Osteoblast (primary cell): ENCODE data around the gene FBXW12. TPM values are rescaled to one million over a fixed set of nuclear protein-coding genes. Genes with fewer than 3 reads are reported as not detected.

Experiments
- DNase-seq: peaks from one replicate; pipeline ENCODE4 v3.0.0; 2011; ENCODE audit warnings: low spot score, mixed read lengths; ENCODE audit not compliant: insufficient read length; ENCODE audit errors: missing footprints
- H2AFZ ChIP-seq: 2 replicates; pipeline ENCODE4 v1.6.0; 2011; ENCODE audit warnings: mild to moderate bottlenecking, low read length
- H3K27ac ChIP-seq: 2 replicates; pipeline ENCODE4 v1.5.1; 2011; ENCODE audit warnings: mild to moderate bottlenecking, low read depth, low read length, moderate library complexity
- H3K27me3 ChIP-seq: 2 replicates; pipeline ENCODE4 v1.6.0; 2012; ENCODE audit warnings: mild to moderate bottlenecking, control low read depth, inconsistent platforms, low read length, moderate library complexity; ENCODE audit not compliant: insufficient read depth
- H3K36me3 ChIP-seq: 2 replicates; pipeline ENCODE4 v1.5.1; 2011; ENCODE audit warnings: mild to moderate bottlenecking, low read length, control low read depth, moderate library complexity; ENCODE audit not compliant: insufficient read depth
- H3K4me1 ChIP-seq: 2 replicates; pipeline ENCODE4 v1.5.1; 2011; ENCODE audit warnings: mild to moderate bottlenecking, low read length, control low read depth, moderate library complexity; ENCODE audit not compliant: insufficient read depth
- H3K4me2 ChIP-seq: 2 replicates; pipeline ENCODE4 v1.6.0; 2011; ENCODE audit warnings: mild to moderate bottlenecking, low read length; ENCODE audit not compliant: insufficient read depth
- H3K4me3 ChIP-seq: fragments of 200-600 bp; sonication (generic); 3 replicates; pipeline ENCODE4 v1.5.1; 2012; ENCODE audit warnings: mild to moderate bottlenecking, low read length, inconsistent platforms; ENCODE audit not compliant: insufficient read depth
- H3K79me2 ChIP-seq: 2 replicates; pipeline ENCODE4 v1.6.0; 2012; ENCODE audit warnings: mild to moderate bottlenecking, low read length, control low read depth, inconsistent platforms; ENCODE audit not compliant: insufficient read depth
- H3K9me3 ChIP-seq: 2 replicates; pipeline ENCODE4 v1.5.1; 2011; ENCODE audit warnings: low read depth, low read length, control low read depth
- H4K20me1 ChIP-seq: 2 replicates; pipeline ENCODE4 v1.6.0; 2012; ENCODE audit warnings: mild to moderate bottlenecking, low read length, control low read depth; ENCODE audit not compliant: insufficient read depth
- total RNA-seq: library from RNA; depleted of rRNA; stranded (reverse); fragments of >200 nt; gene quantifications from 2 replicates; pipeline ENCODE4 v1.2.3, GENCODE V29; 2012
- TF ChIP-seq, protein P1 (sequence below): IDR thresholded peaks from 2 replicates; pipeline ENCODE4 v1.5.1; 2011; ENCODE audit warnings: mild to moderate bottlenecking, low read depth, low read length, moderate library complexity; ENCODE audit errors: extremely low read depth

FBXW12 gene
- total RNA-seq, 1 donor, result not detected

DNA sequence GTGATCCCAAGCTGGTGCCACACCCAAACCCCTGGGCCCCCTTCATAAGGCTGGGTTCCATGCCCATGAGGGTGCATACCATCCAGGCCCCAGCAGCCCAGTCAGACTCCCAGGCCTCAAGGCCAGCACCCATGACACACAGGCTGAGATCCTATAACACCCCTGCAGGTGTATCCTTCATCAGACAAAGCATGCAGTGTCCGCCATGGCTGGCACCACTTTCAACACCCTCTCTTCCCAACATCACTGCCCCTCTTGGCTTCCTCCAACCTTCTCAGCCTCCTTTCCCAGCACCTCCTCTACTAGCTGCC lies 64.4 kb downstream of the FBXW12 start:
- H3K4me1 ChIP-seq, result peaks cover 19% of the 10 kb centered on the region
- peak; percentile 53 for DNase-seq
- TF ChIP-seq, protein P1, sequence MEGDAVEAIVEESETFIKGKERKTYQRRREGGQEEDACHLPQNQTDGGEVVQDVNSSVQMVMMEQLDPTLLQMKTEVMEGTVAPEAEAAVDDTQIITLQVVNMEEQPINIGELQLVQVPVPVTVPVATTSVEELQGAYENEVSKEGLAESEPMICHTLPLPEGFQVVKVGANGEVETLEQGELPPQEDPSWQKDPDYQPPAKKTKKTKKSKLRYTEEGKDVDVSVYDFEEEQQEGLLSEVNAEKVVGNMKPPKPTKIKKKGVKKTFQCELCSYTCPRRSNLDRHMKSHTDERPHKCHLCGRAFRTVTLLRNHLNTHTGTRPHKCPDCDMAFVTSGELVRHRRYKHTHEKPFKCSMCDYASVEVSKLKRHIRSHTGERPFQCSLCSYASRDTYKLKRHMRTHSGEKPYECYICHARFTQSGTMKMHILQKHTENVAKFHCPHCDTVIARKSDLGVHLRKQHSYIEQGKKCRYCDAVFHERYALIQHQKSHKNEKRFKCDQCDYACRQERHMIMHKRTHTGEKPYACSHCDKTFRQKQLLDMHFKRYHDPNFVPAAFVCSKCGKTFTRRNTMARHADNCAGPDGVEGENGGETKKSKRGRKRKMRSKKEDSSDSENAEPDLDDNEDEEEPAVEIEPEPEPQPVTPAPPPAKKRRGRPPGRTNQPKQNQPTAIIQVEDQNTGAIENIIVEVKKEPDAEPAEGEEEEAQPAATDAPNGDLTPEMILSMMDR, result no peak
- no peaks in the 10 kb centered on the region for H3K9me3 ChIP-seq
- H3K4me2 ChIP-seq, result no peak overlapping the region
- no peak overlapping the region for H2AFZ ChIP-seq
- H3K36me3 ChIP-seq, result peaks cover 23% of the 10 kb centered on the region
- no peak overlapping the region for H3K27ac ChIP-seq
- no peak overlapping the region for H3K4me3 ChIP-seq
- H4K20me1 ChIP-seq, result peaks cover 5% of the 10 kb centered on the region
- H3K27me3 ChIP-seq, result no peaks in the 10 kb centered on the region
- peaks cover 30% of the 10 kb centered on the region for H3K79me2 ChIP-seq

DNA sequence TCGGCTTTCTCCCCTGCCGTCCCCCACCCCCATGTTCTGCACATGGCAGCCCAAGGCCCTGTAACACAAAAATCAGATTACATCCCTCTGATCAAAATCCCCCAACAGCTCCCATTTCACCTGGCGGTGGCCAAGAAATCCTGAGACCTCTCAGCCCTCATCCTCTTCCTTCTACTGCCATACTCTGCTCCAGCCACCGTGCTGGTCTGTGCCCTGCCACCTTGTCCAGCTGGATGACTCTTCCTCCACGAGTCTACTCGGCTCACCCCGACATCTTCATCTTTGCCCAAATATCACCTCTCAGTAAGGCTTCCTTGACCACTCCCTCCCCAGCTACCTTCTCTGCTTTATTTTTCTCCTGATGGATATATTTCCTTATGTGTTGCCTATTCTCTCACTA lies 64.8 kb downstream of the FBXW12 start:
- H3K79me2 ChIP-seq, result peaks cover 35% of the 10 kb centered on the region
- H3K4me1 ChIP-seq, result peaks cover 23% of the 10 kb centered on the region
- no peaks in the 10 kb centered on the region for H3K9me3 ChIP-seq
- H3K4me2 ChIP-seq, result no peak overlapping the region
- H3K27me3 ChIP-seq, result no peaks in the 10 kb centered on the region
- peak; percentile 38 for DNase-seq
- H3K27ac ChIP-seq, result no peak overlapping the region
- H2AFZ ChIP-seq, result no peak overlapping the region
- H3K36me3 ChIP-seq, result peaks cover 27% of the 10 kb centered on the region
- no peak overlapping the region for H3K4me3 ChIP-seq
- peaks cover 9% of the 10 kb centered on the region for H4K20me1 ChIP-seq
- TF ChIP-seq, protein P1, result no peak

DNA sequence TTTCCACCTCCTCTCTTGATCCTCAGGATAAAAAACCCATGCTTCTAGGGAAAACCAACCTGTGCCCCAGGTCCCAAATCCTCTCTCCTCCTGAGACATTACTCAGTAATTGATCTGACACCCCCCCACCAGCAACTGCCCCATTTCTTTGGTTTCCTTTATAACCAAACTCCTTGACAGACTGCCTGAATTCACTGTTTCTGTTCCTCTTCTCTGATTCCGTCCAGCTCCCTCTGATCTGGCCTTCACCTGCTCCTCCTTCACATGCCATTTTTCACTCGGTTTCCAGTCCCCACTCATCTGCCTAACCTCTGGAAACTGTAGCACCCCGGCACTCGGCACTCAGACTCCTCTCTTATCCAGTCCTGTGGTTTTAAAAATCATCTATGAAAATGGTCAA lies 65.8 kb downstream of the FBXW12 start:
- Histone ChIP-seq H3K27ac (no peak overlapping the region), H2AFZ (no peak overlapping the region), H3K79me2 (peaks cover 42% of the 10 kb centered on the region), H3K9me3 (no peaks in the 10 kb centered on the region), H4K20me1 (peaks cover 9% of the 10 kb centered on the region), H3K4me2 (no peak overlapping the region), H3K36me3 (peaks cover 24% of the 10 kb centered on the region), H3K4me3 (no peak overlapping the region), H3K27me3 (no peaks in the 10 kb centered on the region), H3K4me1 (peaks cover 23% of the 10 kb centered on the region)
- DNase-seq, result no peak
- TF ChIP-seq, protein P1, result no peak

DNA sequence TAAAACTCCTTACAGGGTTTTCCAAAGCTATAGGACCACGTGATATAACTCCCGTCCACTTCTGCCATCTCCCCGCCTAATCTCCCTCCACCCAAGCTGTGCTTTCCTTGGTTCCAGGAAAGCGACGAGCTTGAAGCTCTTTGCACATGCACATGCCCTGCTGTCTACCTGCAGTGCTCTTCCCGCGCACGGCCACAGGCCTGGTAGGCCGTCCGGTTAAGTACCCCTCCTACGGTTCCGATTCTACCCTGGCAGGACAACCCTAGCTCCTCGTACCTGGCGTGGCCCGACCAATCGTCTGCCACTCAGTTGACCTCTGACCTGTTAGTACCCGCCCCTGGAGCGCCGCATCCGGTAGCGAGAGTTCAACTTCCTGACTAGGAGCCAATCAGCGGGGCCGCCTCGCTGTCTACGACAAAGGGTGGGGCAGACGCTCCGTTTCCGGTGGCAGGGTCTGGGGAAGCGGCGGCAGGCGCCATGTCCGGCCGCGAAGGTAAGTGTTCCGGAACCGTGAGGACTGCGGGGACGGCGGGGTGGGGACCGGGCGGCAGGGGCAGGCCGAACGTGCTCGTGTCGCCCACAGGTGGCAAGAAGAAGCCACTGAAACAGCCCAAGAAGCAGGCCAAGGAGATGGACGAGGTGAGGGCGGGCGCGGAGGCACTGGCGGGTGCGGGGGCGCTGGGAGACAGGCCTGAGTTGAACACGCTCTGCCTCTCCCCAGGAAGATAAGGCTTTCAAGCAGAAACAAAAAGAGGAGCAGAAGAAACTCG lies 68.0 kb downstream of the FBXW12 start, which contains the start of the genes CCDC51 and TMA7:
Gene CCDC51 (minus strand): TSS at position 300 of the 770 bp plus-strand sequence. CDS start 4,991 bp downstream, outside the sequence.
Gene TMA7 (plus strand): TSS at position 438 of the 770 bp plus-strand sequence. CDS start 40 bp downstream, at position 478.
- peak; percentile 99 for DNase-seq
- peak within 1 kb of the TSS; percentile 64 for H3K27ac ChIP-seq
- H3K36me3 ChIP-seq, result peaks cover 26% of the 10 kb centered on the region
- H3K4me2 ChIP-seq, result peak within 1 kb of the TSS; percentile 86
- H3K4me3 ChIP-seq, result peak within 1 kb of the TSS; percentile 85
- H3K79me2 ChIP-seq, result peaks cover 48% of the 10 kb centered on the region
- H3K9me3 ChIP-seq, result no peaks in the 10 kb centered on the region
- TF ChIP-seq, protein P1, result no peak
- peak within 1 kb of the TSS; percentile 91 for H2AFZ ChIP-seq
- no peaks in the 10 kb centered on the region for H3K27me3 ChIP-seq
- H3K4me1 ChIP-seq, result peaks cover 12% of the 10 kb centered on the region
- peaks cover 9% of the 10 kb centered on the region for H4K20me1 ChIP-seq
